Caco-2 (cell line): ENCODE measurements around the gene CFAP157. TPM values are rescaled to one million over a fixed set of nuclear protein-coding genes. Genes with fewer than 3 reads are reported as not detected.

Source experiments
- BruUV-seq: library from RNA; stranded (reverse); fragments of 400-500 nt; replicated peaks from 2 replicates; lab custom pipeline; 2021; lab: Mats Ljungman, UMichigan
- CTCF ChIA-PET: fragments of 300-600 bp; sonication (Branson Sonifier 250); formaldehyde crosslinking; loops from one replicate; lab custom pipeline; 2022; ENCODE audit warnings: antibody characterized with exemption; lab: Charles Lee
- POLR2A ChIA-PET: fragments of 300-600 bp; sonication (Branson Sonifier 250); formaldehyde crosslinking; loops from one replicate; lab custom pipeline; 2022; ENCODE audit warnings: antibody characterized with exemption; lab: Charles Lee
- DNase-seq, 2 experiments: peaks; one replicate each; pipeline versions ENCODE4 v3.0.0 to v3.0.0-alpha.2; 2020 to 2022
- H3K27me3 ChIP-seq: replicated peaks from 2 replicates; pipeline ENCODE4 v1.6.0; 2011; ENCODE audit warnings: low read length; ENCODE audit not compliant: control insufficient read depth, insufficient read depth
- H3K36me3 ChIP-seq: 2 replicates; pipeline ENCODE4 v1.5.1; 2011; ENCODE audit warnings: low read length; ENCODE audit not compliant: control insufficient read depth, insufficient read depth
- H3K4me1 ChIP-seq: fragments of 250-450 bp; sonication (Bioruptor Pico); 2 replicates; pipeline ENCODE4 v1.5.1; 2020; ENCODE audit warnings: mild to moderate bottlenecking
- H3K4me3 ChIP-seq: 2 replicates; pipeline ENCODE4 v1.5.1; 2011; ENCODE audit warnings: low read depth, mild to moderate bottlenecking, control low read depth, low read length
- H3K9me3 ChIP-seq: fragments of 250-450 bp; sonication (Bioruptor Pico); 2 replicates; pipeline ENCODE4 v1.5.1; 2020; ENCODE audit warnings: mild to moderate bottlenecking, moderate library complexity
- H3K27ac Mint-ChIP-seq: one replicate; pipeline ENCODE4 v1.8.0; 2022; ENCODE audit warnings: mixed read lengths; ENCODE audit not compliant: unreplicated experiment
- H3K27me3 Mint-ChIP-seq: one replicate; pipeline ENCODE4 v1.8.0; 2022; ENCODE audit warnings: mixed read lengths; ENCODE audit not compliant: insufficient read depth, unreplicated experiment
- H3K36me3 Mint-ChIP-seq: one replicate; pipeline ENCODE4 v1.8.0; 2022; ENCODE audit warnings: mild to moderate bottlenecking, mixed read lengths; ENCODE audit not compliant: insufficient read depth, unreplicated experiment
- H3K4me1 Mint-ChIP-seq: one replicate; pipeline ENCODE4 v1.8.0; 2022; ENCODE audit warnings: low read depth, mixed read lengths; ENCODE audit not compliant: unreplicated experiment
- H3K4me3 Mint-ChIP-seq: one replicate; pipeline ENCODE4 v1.8.0; 2022; ENCODE audit warnings: mild to moderate bottlenecking, moderate library complexity, mixed read lengths; ENCODE audit not compliant: unreplicated experiment
- H3K9me3 Mint-ChIP-seq: one replicate; pipeline ENCODE4 v1.8.0; 2022; ENCODE audit warnings: mixed read lengths; ENCODE audit not compliant: unreplicated experiment
- CTCF ChIP-seq, 2 experiments: fragments of 200-600 bp in 1 of 2; IDR thresholded peaks; 1 replicate in 1 of 2; 2 replicates in 1 of 2; pipeline versions ENCODE4 v1.5.1 to v1.8.0; 2011 to 2022; ENCODE audit warnings: antibody characterized with exemption in 1 of 2, control low read depth in 1 of 2, inconsistent platforms in 1 of 2, low read depth in 1 of 2, low read length in 1 of 2, mild to moderate bottlenecking in 1 of 2, moderate library complexity in 1 of 2; ENCODE audit not compliant: insufficient read depth in 1 of 2, severe bottlenecking in 1 of 2, unreplicated experiment in 1 of 2
- intact Hi-C: fragments of 100-400 bp; cut with micrococcal nuclease; formaldehyde crosslinking; loops from one replicate; pipeline ENCODE4 v1.10.0; 2022; ENCODE audit not compliant: unreplicated experiment
- total RNA-seq: library from RNA; stranded (reverse); gene quantifications from 2 replicates; pipeline ENCODE4 v1.2.3, GENCODE V29; 2022

The CFAP157 gene
- total RNA-seq, 1 experiment from 2014 or later: not detected

DNA sequence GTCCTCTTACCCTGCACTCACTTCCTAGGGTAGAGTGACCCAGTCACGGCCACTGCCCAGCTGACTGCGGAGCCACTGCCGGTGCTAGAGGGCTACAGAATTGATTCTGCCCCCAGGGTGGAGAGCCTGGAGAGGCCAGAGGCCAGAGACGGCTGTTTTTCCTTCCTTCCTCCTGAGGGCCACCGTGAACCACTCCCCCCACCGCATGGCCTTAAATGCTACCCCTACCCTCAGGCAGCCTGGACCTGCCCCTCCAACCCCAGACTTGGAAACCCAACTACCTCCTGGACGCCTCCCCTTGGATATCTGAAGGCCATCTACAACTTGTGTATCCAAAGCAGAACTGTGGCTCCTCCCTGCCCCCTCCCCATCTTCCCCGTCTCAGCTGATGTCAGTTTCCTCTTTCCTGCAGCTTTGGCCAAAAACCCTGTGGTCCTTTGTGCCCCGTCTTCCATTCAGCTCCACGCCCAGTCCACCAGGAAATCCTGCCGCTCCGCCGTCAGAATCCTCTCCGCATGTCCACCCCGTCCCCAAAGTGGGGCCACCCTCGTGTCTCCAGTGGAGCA is 55.4 kb downstream of the CFAP157 start:
- POLR2A ChIA-PET: no interaction called here
- Histone ChIP-seq H3K9me3 (no peaks in the 10 kb centered on the region), H3K4me1 (no peaks in the 10 kb centered on the region), H3K27me3 (no peaks in the 10 kb centered on the region; the same call in 1 of the 2 replicates), H3K4me3 (no peak overlapping the region), H3K36me3 (no peaks in the 10 kb centered on the region)
- no peak for TF ChIP-seq CTCF (IDR thresholded peaks at IDR 0.05; ENCODE audit: insufficient read depth in 1 of 2, low read depth in 1 of 2, low read length in 1 of 2, severe bottlenecking in 1 of 2, unreplicated experiment in 1 of 2)
- intact Hi-C loops: no loop called here
- Mint-ChIP-seq H3K27me3 (peaks cover 14% of the 10 kb centered on the region), H3K9me3 (no peaks in the 10 kb centered on the region), H3K4me1 (no peaks in the 10 kb centered on the region), H3K4me3 (no peak overlapping the region), H3K27ac (no peak overlapping the region), H3K36me3 (no peaks in the 10 kb centered on the region)
- no TSS peak for BruUV-seq
- no peak for DNase-seq
- CTCF ChIA-PET: interaction anchor here (0.8 kb wide), 1 partner anchor 9 kb away, joined by 3 read pairs; no protein-coding TSS in a partner anchor

- Histone ChIP-seq H3K4me1 (no peaks in the 10 kb centered on the region), H3K4me3 (no peak overlapping the region), H3K27me3 (no peaks in the 10 kb centered on the region; the same call in 1 of the 2 replicates), H3K9me3 (no peaks in the 10 kb centered on the region), H3K36me3 (no peaks in the 10 kb centered on the region)
- TF ChIP-seq CTCF (IDR thresholded peaks at IDR 0.05; ENCODE audit: insufficient read depth in 1 of 2, low read depth in 1 of 2, low read length in 1 of 2, severe bottlenecking in 1 of 2, unreplicated experiment in 1 of 2): no peak
- Mint-ChIP-seq H3K4me3 (no peak overlapping the region), H3K4me1 (no peaks in the 10 kb centered on the region), H3K9me3 (no peaks in the 10 kb centered on the region), H3K36me3 (no peaks in the 10 kb centered on the region), H3K27me3 (peaks cover 10% of the 10 kb centered on the region), H3K27ac (no peak overlapping the region)
- intact Hi-C loops: no loop called here
- BruUV-seq: no TSS peak
- POLR2A ChIA-PET: no interaction called here
- CTCF ChIA-PET: no interaction called here
- no peak for DNase-seq
Observed at GRCh38 chr9:127763918-127764384, 57.2 kb downstream of the CFAP157 start.

GRCh38 chr9:127765418-127765817 is 58.6 kb downstream of the CFAP157 start:
- Mint-ChIP-seq H3K36me3 (no peaks in the 10 kb centered on the region), H3K27ac (no peak overlapping the region), H3K27me3 (peaks cover 10% of the 10 kb centered on the region), H3K4me1 (no peaks in the 10 kb centered on the region), H3K4me3 (no peak overlapping the region), H3K9me3 (no peaks in the 10 kb centered on the region)
- no peak for DNase-seq
- Histone ChIP-seq H3K36me3 (no peaks in the 10 kb centered on the region), H3K4me1 (no peaks in the 10 kb centered on the region), H3K9me3 (no peaks in the 10 kb centered on the region), H3K27me3 (no peaks in the 10 kb centered on the region; the same call in 1 of the 2 replicates), H3K4me3 (no peak overlapping the region)
- ChIA-PET CTCF (no interaction called here), POLR2A (no interaction called here)
- intact Hi-C loops: no loop called here
- TF ChIP-seq CTCF (IDR thresholded peaks at IDR 0.05; ENCODE audit: insufficient read depth in 1 of 2, low read depth in 1 of 2, low read length in 1 of 2, severe bottlenecking in 1 of 2, unreplicated experiment in 1 of 2): no peak
- BruUV-seq: no TSS peak

Other genes starting within 250 kb of the CFAP157 start
- 5.5 and 6.7 TPM in 2 replicates for gene STXBP1, start 94.7 kb upstream of the CFAP157 start, total RNA-seq
- gene PTRH1, start 8.7 kb downstream of the CFAP157 start, total RNA-seq: 8.7 and 11.2 TPM in 2 replicates
- not detected in 2 replicates for gene TTC16, start 9.1 kb downstream of the CFAP157 start, total RNA-seq
- gene TOR2A, start 28.3 kb downstream of the CFAP157 start, total RNA-seq: 12.9 and 14.2 TPM in 2 replicates
- gene SH2D3C, start 71.7 kb downstream of the CFAP157 start, total RNA-seq: 0.34 TPM in 1 of 2 replicates, not detected in the other
- 47.9 and 48.2 TPM in 2 replicates for gene CDK9, start 79.0 kb downstream of the CFAP157 start, total RNA-seq
- gene FPGS, start 95.9 kb downstream of the CFAP157 start, total RNA-seq: 54.4 and 57.3 TPM in 2 replicates
- gene ENG, start 147.7 kb downstream of the CFAP157 start, total RNA-seq: 0.18 and 0.53 TPM in 2 replicates
- 39.2 and 41.5 TPM in 2 replicates for gene AK1, start 170.7 kb downstream of the CFAP157 start, total RNA-seq
- 20.7 and 25.1 TPM in 2 replicates for gene ST6GALNAC6, start 192.6 kb downstream of the CFAP157 start, total RNA-seq
- 12.1 and 13.2 TPM in 2 replicates for gene ST6GALNAC4, start 210.1 kb downstream of the CFAP157 start, total RNA-seq
- gene PIP5KL1, start 223.8 kb downstream of the CFAP157 start, total RNA-seq: 2.3 and 3.8 TPM in 2 replicates
- 38.7 and 39.4 TPM in 2 replicates for gene DPM2, start 230.9 kb downstream of the CFAP157 start, total RNA-seq